ENCODE data around the gene TXNDC8.
"Not testable (repeated sequence)": the region's sequence is repeated elsewhere in the genome, so short reads cannot be mapped to it uniquely, and the experiment has no call there.

Gene TXNDC8

DNA sequence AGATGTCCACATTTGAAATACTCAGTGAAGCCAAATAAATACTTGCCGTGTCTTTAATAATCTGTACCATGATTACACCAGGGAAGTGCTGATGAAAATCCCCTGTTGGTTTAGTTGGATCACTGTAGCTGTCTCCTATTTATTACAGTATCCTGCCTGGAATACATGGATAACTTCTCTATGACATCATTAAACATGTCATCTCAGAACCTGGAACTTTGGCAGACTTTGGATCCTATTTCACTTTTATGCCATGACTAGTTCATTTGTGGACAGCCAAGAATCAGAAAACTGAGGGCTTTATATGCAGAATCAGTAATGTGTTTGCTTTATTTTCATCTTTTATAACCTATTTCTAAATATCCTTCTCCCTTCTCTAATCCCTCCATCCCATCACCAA, at the start of gene TXNDC8:
Gene TXNDC8, minus strand, starts transcription at position 137 of the 400 bp plus-strand sequence.
- DNase-seq = no peak

DNA sequence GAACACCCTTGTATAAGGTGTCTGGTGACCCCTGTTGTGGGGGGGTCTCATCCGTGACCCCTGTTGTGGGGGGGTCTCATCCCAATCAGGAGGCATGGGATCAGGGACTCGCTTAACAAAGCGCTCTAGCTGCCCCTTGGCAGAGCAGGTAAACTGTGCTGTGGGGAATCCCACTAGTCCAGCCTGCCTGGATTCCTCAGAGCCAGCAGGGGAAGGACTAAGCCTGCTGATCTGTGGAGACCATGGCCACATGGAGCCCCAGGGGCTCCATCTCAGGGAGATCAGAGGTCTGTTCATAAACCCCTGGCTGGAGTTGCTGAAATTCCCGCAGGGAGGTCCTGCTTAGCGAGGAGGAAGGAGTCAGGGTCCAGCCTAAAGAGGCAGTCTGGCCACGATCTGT, 45.8 kb upstream of the TXNDC8 start:
- DNase-seq = no peak

- DNase-seq = no peak
Observed at GRCh38 chr9:110382731-110383130, 45.1 kb upstream of the TXNDC8 start.

GRCh38 chr9:110371411-110372007, 33.8 kb upstream of the TXNDC8 start:
- DNase-seq = no peak

GRCh38 chr9:110370315-110370714, 32.7 kb upstream of the TXNDC8 start:
- DNase-seq = no peak

- DNase-seq = no peak
Observed at GRCh38 chr9:110364451-110364850, 26.8 kb upstream of the TXNDC8 start.

DNA sequence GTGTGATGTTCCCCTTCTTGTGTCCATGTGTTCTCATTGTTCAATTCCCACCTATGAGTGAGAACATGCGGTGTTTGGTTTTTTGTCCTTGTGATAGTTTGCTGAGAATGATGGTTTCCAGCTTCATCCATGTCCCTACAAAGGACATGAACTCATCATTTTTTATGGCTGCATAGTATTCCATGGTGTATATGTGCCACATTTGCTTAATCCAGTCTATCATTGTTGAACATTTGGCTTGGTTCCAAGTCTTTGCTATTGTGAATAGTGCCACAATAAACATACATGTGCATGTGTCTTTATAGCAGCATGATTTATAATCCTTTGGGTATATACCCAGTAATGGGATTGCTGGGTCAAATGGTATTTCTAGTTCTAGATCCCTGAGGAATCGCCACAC, 21.3 kb upstream of the TXNDC8 start:
- DNase-seq = not testable (repeated sequence)

DNA sequence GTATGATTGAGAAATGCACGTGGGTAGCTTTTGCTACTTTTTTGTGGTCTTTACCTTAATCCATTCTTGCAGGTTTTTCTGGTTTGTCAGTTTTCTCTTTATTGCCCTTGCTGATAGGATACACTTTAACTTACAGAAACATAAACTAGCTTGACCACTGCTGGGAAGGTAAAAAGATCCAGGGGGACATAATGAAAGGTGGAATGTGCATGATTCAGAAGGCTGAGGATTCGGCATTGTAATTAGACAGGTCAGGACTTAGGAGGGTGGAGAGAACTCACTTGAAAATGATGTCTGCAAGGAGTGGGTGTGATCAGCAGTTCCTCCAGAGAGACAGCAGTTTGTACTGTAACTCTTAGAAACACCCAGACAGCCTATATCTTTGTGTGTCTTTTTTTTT, 19.8 kb upstream of the TXNDC8 start:
- no peak for DNase-seq

DNA sequence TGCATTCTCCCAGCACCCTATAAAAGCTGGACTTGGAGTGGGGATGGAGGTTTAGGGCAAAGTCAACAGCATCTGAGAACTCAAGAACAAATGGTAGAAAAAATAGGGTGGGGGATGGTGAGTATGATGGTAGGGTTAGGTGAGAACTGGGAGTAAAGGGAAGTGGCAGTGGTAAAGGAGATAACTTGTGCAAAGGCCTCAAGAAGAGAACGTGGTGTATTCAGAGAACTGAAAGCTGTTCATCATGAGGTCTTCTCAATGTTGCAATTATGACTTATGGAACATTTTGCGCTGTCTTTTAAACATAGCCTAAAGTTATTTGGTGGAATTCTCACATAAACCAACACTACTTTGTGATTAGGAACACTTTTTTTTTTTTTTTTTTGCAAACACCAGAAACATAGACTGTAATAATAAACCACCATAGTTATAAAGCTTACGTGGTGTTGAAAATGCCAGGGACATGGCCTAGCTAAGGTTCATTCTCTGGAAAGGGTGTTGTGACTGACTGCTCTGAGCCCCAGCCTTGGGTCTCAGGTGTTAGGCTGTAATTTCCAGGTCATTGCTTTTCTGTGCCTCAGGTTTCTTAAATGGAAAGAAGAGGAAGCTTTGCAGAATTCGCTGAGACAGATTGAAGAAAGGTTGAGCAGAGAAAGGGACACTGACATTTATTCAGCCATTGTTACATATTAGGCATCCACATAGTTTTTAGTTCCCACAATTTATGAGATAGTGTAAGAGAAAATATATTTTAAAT, 19.2 kb upstream of the TXNDC8 start:
- DNase-seq = no peak

- no peak for DNase-seq
Observed at GRCh38 chr9:110355911-110356310, 18.2 kb upstream of the TXNDC8 start.

DNA sequence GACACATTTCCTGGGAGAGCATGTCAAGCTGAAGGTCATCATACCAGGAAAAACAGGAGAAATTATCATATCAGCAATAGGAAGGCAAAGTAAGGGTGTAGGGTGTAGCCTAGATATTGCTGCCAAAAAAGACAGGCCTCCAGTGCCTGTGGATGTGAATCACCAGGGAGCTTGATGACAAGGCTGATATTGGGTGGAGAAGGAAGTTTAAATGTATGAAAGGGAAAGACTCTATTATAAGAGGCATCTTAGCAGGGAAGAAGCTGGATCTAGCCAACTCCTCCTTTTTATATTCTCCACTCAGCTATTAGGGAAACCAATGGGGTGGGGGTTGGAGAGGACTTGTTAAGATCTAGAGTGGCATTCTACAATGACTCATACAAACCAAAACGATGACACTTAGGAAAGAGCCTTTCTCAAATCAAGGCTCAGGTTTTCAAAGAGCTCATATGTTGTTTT, 13.4 kb upstream of the TXNDC8 start:
- no peak for DNase-seq

- no peak for DNase-seq
Observed at GRCh38 chr9:110346325-110346724, 8.7 kb upstream of the TXNDC8 start.

DNA sequence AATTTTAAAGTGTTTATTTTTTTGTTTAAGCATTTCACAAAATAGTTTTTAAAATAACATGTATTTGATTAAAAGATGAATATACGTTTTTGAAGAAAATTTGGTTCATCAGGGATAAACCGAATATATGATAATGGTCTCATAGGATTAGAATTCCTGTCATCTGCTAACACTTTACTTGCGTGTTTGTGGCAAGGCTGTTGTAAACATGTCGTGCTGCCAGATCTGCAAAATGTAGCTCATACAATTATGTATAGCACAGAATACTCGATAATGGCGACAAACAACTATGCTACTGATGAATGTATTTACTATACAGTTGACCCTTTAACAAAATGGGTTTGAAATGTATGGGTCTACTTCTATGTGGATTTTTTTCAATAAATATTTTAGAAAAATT, 7.2 kb upstream of the TXNDC8 start:
- no peak for DNase-seq

- DNase-seq = no peak
Observed at GRCh38 chr9:110343551-110343950, 5.9 kb upstream of the TXNDC8 start.

GRCh38 chr9:110340306-110340705, 2.6 kb upstream of the TXNDC8 start:
- DNase-seq = no peak

GRCh38 chr9:110338143-110338542, 480 bp upstream of the TXNDC8 start:
- DNase-seq = no peak

- no peak for DNase-seq
Observed at GRCh38 chr9:110336363-110336762, 1.3 kb downstream of the TXNDC8 start.

GRCh38 chr9:110334871-110335270, 2.8 kb downstream of the TXNDC8 start:
- DNase-seq = no peak

DNA sequence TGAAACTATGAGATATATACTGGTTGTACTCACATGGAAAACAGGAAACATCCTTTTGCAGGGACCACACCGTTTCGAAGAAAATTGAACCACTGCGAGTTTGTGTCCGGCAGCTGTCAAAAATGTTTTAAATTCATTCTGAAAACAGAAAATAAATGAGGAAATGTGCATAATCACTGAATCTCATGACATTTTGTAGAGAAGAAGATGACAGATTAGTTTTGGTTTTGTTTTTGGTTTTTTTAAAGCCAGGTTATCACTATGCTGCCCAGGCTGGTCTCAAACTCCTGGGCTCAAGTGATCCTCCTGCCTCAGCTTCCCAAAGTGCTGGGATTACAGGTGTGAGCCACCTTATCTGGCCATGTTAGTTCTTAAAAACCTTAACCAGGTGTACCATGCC, 3.5 kb downstream of the TXNDC8 start:
- DNase-seq = no peak

DNA sequence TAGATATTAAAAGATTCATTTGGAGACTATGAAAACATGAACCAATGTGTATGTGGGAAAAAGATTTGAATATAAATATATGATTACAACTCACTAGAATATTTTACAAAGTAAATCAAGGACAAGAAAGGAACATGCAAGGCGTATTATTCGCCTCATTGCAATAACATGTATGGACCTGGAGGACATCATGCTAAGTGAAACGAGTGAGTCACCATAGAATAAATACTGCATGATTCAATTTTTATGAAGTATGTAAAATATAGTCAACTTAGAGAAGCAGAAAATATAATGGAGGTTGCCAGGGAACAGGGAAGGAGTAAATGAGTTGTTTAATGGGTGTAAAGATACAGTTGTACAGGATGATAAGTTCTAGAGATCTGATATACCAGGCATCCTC, 4.9 kb downstream of the TXNDC8 start:
- no peak for DNase-seq

- no peak for DNase-seq
Observed at GRCh38 chr9:110330484-110331105, 7.1 kb downstream of the TXNDC8 start.

DNA sequence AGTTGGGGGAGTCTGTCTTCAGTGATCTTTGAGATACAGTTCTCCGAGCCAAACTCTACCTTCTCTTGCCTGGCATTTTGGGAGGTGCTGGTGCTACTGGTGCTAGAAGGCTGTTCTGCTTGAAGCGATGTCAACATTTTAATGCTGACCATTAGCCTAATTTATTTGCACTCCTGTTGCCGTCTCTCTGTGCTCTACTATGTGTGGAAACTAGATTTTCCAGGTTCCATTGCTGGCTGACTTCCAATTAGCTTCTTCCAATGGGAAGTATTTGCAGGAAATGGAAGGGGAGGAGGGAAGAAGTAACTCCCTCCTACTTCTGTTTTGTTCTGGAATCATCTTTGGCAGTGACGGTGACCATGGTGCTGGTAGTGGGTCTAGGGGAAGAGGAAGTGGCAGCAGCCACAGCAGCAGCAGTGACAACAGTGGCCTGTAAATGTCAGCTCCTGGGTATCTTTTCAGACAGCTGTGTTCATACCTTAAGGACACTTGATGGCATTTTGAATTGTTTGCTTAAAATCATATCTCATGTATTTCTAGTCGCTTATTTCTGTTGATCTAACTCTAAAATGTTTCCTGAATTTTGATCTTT, 7.9 kb downstream of the TXNDC8 start:
- DNase-seq = no peak

GRCh38 chr9:110328763-110329162, 8.9 kb downstream of the TXNDC8 start:
- DNase-seq = no peak

DNA sequence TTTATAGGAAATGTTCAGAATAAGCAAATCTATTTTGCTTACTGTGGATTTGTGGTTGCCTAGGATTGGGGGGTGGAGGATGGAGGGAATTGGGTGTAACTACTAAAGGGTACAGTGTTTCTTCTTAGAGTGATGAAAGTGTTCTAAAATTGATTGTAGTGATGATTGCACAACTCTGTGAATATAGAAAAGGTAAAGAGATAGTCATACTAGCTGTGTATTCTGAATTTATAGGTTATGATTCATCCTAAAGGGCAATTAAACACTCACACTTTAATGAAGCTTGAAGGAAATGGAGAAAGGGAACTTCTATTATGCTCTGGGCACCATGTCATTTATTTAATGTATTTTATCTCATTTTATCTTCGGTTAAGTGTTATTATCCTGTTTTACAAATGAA, 9.9 kb downstream of the TXNDC8 start:
- no peak for DNase-seq
